ENCODE data around the gene EXOC4.

EXOC4 gene

DNA sequence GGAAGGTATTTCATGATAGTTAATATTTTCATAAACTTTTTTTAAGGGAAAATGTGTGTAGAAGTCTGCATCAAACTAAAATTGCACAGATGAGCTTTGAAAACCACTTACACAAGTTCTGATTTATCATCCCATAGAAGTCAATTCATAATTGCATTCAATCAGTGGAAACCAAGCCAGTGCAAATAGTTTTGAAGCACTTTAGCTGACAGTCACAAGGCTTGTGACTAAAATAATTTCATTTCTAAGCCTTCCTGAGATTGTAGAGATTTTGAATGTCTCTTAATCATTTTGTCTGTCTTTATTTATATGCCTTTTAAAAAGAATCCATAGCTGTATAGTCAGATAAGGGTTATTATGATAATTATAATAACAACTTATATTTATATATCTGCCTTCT lies 41.4 kb downstream of the EXOC4 start:
- Histone ChIP-seq H2AFZ (ENCODE audit: low read length) (no peak overlapping the region), H4K91ac (ENCODE audit: low read depth, low read length, poor library complexity) (no peak overlapping the region), H3K79me1 (ENCODE audit: low read depth, low read length) (peaks cover 4% of the 10 kb centered on the region), H2BK12ac (ENCODE audit: low read length) (no peak overlapping the region), H3K4me1 (ENCODE audit: control insufficient read depth in 2 of 2, insufficient read depth in 1 of 2, low read depth in 1 of 2, low read length in 2 of 2) (peaks cover 0 to 1% of the 10 kb centered on the region in 2 donors), H3K4me2 (ENCODE audit: insufficient read depth, low read length, poor library complexity, severe bottlenecking) (no peak overlapping the region), H2BK5ac (ENCODE audit: low read length) (no peak overlapping the region), H2BK120ac (ENCODE audit: low read depth, low read length) (no peak overlapping the region), H3K18ac (ENCODE audit: low read length) (no peak overlapping the region), H3K4me3 (ENCODE audit: low read length in 2 of 2) (no peak overlapping the region), H3K9me3 (replicated peaks in 1 of 2; ENCODE audit: control insufficient read depth in 2 of 2, insufficient read depth in 1 of 2, low read depth in 1 of 2, low read length in 2 of 2) (no peaks in the 10 kb centered on the region), H3K14ac (ENCODE audit: low read length) (no peak overlapping the region), H2AK5ac (ENCODE audit: low read depth, low read length) (no peak overlapping the region), H3K36me3 (replicated peaks in 1 of 2; ENCODE audit: control insufficient read depth in 2 of 2, insufficient read depth in 2 of 2, low read length in 2 of 2) (peaks cover 0 to 38% of the 10 kb centered on the region in 2 donors), H3K4ac (ENCODE audit: low read length) (no peak overlapping the region), H3K27me3 (ENCODE audit: control insufficient read depth in 3 of 3, insufficient read depth in 3 of 3, low read depth in 1 of 3, low read length in 3 of 3) (no peaks in the 10 kb centered on the region), H3K23ac (ENCODE audit: low read depth, low read length, poor library complexity) (no peak overlapping the region), H2BK15ac (ENCODE audit: low read length) (no peak overlapping the region), H4K8ac (ENCODE audit: low read depth, low read length) (no peak overlapping the region), H3K27ac (replicated peaks; ENCODE audit: low read length) (no peak overlapping the region), H3K9ac (ENCODE audit: low read depth, low read length, poor library complexity) (no peak overlapping the region)
- DNase-seq (ENCODE audit: low spot score), result no peak

DNA sequence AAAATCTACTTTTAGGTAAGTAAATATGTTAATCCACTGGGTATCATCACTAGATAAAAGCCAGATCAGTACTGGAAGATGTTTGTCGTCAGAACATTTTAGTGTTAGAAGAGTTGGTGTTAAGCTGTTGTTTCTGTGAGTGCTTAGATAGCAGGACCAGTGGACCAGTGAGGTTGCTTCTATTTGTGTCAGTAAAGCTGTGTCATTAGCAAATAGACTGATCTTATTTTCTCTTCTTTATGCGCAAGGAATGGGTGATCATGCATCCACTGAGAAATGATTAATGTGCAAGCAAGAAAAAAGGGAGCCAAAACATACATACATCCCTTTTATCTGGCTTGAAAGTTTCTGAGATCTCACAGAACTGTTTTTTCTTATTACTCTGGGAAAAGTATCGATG lies 42.6 kb downstream of the EXOC4 start:
- Histone ChIP-seq H2AFZ (ENCODE audit: low read length) (no peak overlapping the region), H4K91ac (ENCODE audit: low read depth, low read length, poor library complexity) (no peak overlapping the region), H3K4ac (ENCODE audit: low read length) (no peak overlapping the region), H3K23ac (ENCODE audit: low read depth, low read length, poor library complexity) (no peak overlapping the region), H3K14ac (ENCODE audit: low read length) (no peak overlapping the region), H3K27ac (replicated peaks; ENCODE audit: low read length) (no peak overlapping the region), H3K4me2 (ENCODE audit: insufficient read depth, low read length, poor library complexity, severe bottlenecking) (no peak overlapping the region), H3K36me3 (replicated peaks in 1 of 2; ENCODE audit: control insufficient read depth in 2 of 2, insufficient read depth in 2 of 2, low read length in 2 of 2) (peaks cover 0 to 26% of the 10 kb centered on the region in 2 donors), H3K4me1 (ENCODE audit: control insufficient read depth in 2 of 2, insufficient read depth in 1 of 2, low read depth in 1 of 2, low read length in 2 of 2) (peaks cover 0 to 1% of the 10 kb centered on the region in 2 donors), H2BK15ac (ENCODE audit: low read length) (no peak overlapping the region), H2BK120ac (ENCODE audit: low read depth, low read length) (no peak overlapping the region), H3K79me1 (ENCODE audit: low read depth, low read length) (peaks cover 4% of the 10 kb centered on the region), H3K18ac (ENCODE audit: low read length) (no peak overlapping the region), H3K27me3 (ENCODE audit: control insufficient read depth in 3 of 3, insufficient read depth in 3 of 3, low read depth in 1 of 3, low read length in 3 of 3) (no peaks in the 10 kb centered on the region), H4K8ac (ENCODE audit: low read depth, low read length) (no peak overlapping the region), H3K4me3 (ENCODE audit: low read length in 2 of 2) (no peak overlapping the region), H2BK5ac (ENCODE audit: low read length) (no peak overlapping the region), H2AK5ac (ENCODE audit: low read depth, low read length) (no peak overlapping the region), H2BK12ac (ENCODE audit: low read length) (no peak overlapping the region), H3K9me3 (replicated peaks in 1 of 2; ENCODE audit: control insufficient read depth in 2 of 2, insufficient read depth in 1 of 2, low read depth in 1 of 2, low read length in 2 of 2) (no peaks in the 10 kb centered on the region), H3K9ac (ENCODE audit: low read depth, low read length, poor library complexity) (no peak overlapping the region)
- no CpG with 5 or more reads among the region's 3 CpGs for WGBS, 2 donors (ENCODE audit: extremely low coverage in 2 of 2, insufficient read length in 2 of 2, insufficient replicate concordance in 1 of 2)
- DNase-seq (ENCODE audit: low spot score), result no peak

DNA sequence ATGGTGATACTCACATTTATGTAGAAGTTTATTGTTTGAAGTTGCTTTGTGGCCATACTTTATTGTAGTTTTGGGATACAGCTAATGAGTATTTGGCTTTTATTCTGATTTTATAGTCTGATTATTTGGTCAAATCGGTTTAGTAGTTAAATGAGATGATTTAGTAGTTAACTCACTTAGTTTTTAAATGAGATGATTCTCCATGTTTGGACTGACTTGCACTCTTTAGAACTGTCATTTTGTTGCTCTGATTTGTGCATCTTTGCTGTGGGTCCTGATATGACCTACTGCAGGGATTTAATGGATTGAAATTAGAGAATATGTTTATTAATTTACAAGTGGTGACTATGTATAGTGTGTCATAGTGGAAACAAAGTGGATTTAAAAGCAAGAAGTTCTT lies 44.2 kb downstream of the EXOC4 start:
- Histone ChIP-seq H3K14ac (ENCODE audit: low read length) (no peak overlapping the region), H2BK5ac (ENCODE audit: low read length) (no peak overlapping the region), H2AK5ac (ENCODE audit: low read depth, low read length) (no peak overlapping the region), H2BK120ac (ENCODE audit: low read depth, low read length) (no peak overlapping the region), H3K18ac (ENCODE audit: low read length) (no peak overlapping the region), H3K23ac (ENCODE audit: low read depth, low read length, poor library complexity) (no peak overlapping the region), H3K36me3 (replicated peaks in 1 of 2; ENCODE audit: control insufficient read depth in 2 of 2, insufficient read depth in 2 of 2, low read length in 2 of 2) (peaks cover 0 to 10% of the 10 kb centered on the region in 2 donors), H3K79me1 (ENCODE audit: low read depth, low read length) (peaks cover 4% of the 10 kb centered on the region), H3K4me2 (ENCODE audit: insufficient read depth, low read length, poor library complexity, severe bottlenecking) (no peak overlapping the region), H2BK12ac (ENCODE audit: low read length) (no peak overlapping the region), H2BK15ac (ENCODE audit: low read length) (no peak overlapping the region), H3K4me3 (ENCODE audit: low read length in 2 of 2) (no peak overlapping the region), H3K9ac (ENCODE audit: low read depth, low read length, poor library complexity) (no peak overlapping the region), H3K27ac (replicated peaks; ENCODE audit: low read length) (no peak overlapping the region), H2AFZ (ENCODE audit: low read length) (no peak overlapping the region), H4K8ac (ENCODE audit: low read depth, low read length) (no peak overlapping the region), H4K91ac (ENCODE audit: low read depth, low read length, poor library complexity) (no peak overlapping the region), H3K4me1 (ENCODE audit: control insufficient read depth in 2 of 2, insufficient read depth in 1 of 2, low read depth in 1 of 2, low read length in 2 of 2) (peaks cover 0 to 1% of the 10 kb centered on the region in 2 donors), H3K4ac (ENCODE audit: low read length) (no peak overlapping the region), H3K27me3 (ENCODE audit: control insufficient read depth in 3 of 3, insufficient read depth in 3 of 3, low read depth in 1 of 3, low read length in 3 of 3) (no peaks in the 10 kb centered on the region), H3K9me3 (replicated peaks in 1 of 2; ENCODE audit: control insufficient read depth in 2 of 2, insufficient read depth in 1 of 2, low read depth in 1 of 2, low read length in 2 of 2) (no peaks in the 10 kb centered on the region)
- no peak for DNase-seq (ENCODE audit: low spot score)
- WGBS, 2 donors (ENCODE audit: extremely low coverage in 2 of 2, insufficient read length in 2 of 2, insufficient replicate concordance in 1 of 2), result no CpG with 5 or more reads among the region's 1 CpG

DNA sequence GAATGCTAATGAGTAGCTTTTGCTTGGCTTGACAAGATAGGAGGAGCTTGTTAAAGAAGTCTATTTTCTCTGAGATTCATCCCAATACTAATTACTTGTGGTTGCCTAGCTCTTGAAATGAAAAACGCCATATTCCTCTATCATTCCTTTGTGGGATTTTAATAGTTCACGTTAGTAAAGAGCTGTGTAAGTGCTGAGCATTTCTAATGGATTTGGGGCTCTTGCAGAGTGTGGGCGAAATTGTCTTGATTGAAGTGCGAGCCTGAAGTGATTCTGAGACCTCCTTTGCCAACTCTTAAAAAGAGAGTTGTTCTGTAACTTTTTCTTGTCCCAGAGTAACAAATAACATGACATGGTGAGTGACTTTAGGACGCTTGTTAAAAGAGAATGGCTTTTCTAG lies 45.2 kb downstream of the EXOC4 start:
- no peak for DNase-seq (ENCODE audit: low spot score)
- Histone ChIP-seq H2BK5ac (ENCODE audit: low read length) (no peak overlapping the region), H4K8ac (ENCODE audit: low read depth, low read length) (no peak overlapping the region), H2AK5ac (ENCODE audit: low read depth, low read length) (no peak overlapping the region), H3K27me3 (ENCODE audit: control insufficient read depth in 3 of 3, insufficient read depth in 3 of 3, low read depth in 1 of 3, low read length in 3 of 3) (no peaks in the 10 kb centered on the region), H2BK12ac (ENCODE audit: low read length) (no peak overlapping the region), H4K91ac (ENCODE audit: low read depth, low read length, poor library complexity) (no peak overlapping the region), H3K27ac (replicated peaks; ENCODE audit: low read length) (no peak overlapping the region), H3K4ac (ENCODE audit: low read length) (no peak overlapping the region), H3K9me3 (replicated peaks in 1 of 2; ENCODE audit: control insufficient read depth in 2 of 2, insufficient read depth in 1 of 2, low read depth in 1 of 2, low read length in 2 of 2) (no peaks in the 10 kb centered on the region), H3K36me3 (replicated peaks in 1 of 2; ENCODE audit: control insufficient read depth in 2 of 2, insufficient read depth in 2 of 2, low read length in 2 of 2) (peaks cover 0 to 4% of the 10 kb centered on the region in 2 donors), H3K9ac (ENCODE audit: low read depth, low read length, poor library complexity) (no peak overlapping the region), H3K4me1 (ENCODE audit: control insufficient read depth in 2 of 2, insufficient read depth in 1 of 2, low read depth in 1 of 2, low read length in 2 of 2) (peaks cover 0 to 1% of the 10 kb centered on the region in 2 donors), H3K14ac (ENCODE audit: low read length) (no peak overlapping the region), H3K4me2 (ENCODE audit: insufficient read depth, low read length, poor library complexity, severe bottlenecking) (no peak overlapping the region), H3K4me3 (ENCODE audit: low read length in 2 of 2) (no peak overlapping the region), H2BK120ac (ENCODE audit: low read depth, low read length) (no peak overlapping the region), H2BK15ac (ENCODE audit: low read length) (no peak overlapping the region), H3K23ac (ENCODE audit: low read depth, low read length, poor library complexity) (no peak overlapping the region), H3K18ac (ENCODE audit: low read length) (no peak overlapping the region), H2AFZ (ENCODE audit: low read length) (no peak overlapping the region), H3K79me1 (ENCODE audit: low read depth, low read length) (peaks cover 4% of the 10 kb centered on the region)
- no CpG with 5 or more reads among the region's 5 CpGs for WGBS, 2 donors (ENCODE audit: extremely low coverage in 2 of 2, insufficient read length in 2 of 2, insufficient replicate concordance in 1 of 2)
